Aorta (tissue), 5 donors: ENCODE measurements around the gene FAM98C. TPM values are rescaled to one million over a fixed set of nuclear protein-coding genes. Genes with fewer than 3 reads are reported as not detected.

ENCODE experiments used
- ATAC-seq: fragments of 200-7000 bp; cut with Tn5 transposase; one replicate; pipeline ENCODE4 v1.9.1; 2022; ENCODE audit warnings: moderate library complexity; ENCODE audit not compliant: low FRiP score
- DNase-seq, 2 donors: peaks; one replicate each; pipeline ENCODE4 v3.0.0-alpha.2; 2020
- H3K27ac ChIP-seq, 2 donors: one replicate each; pipeline ENCODE4 v1.5.1; 2013; ENCODE audit warnings: low read length in 2 of 2, mild to moderate bottlenecking in 2 of 2, moderate library complexity in 2 of 2, control low read depth in 1 of 2, inconsistent platforms in 1 of 2, low read depth in 1 of 2
- H3K27me3 ChIP-seq, 2 donors: one replicate each; pipeline ENCODE4 v1.6.1; 2013; ENCODE audit warnings: control low read depth in 1 of 2, low read length in 1 of 2, mild to moderate bottlenecking in 1 of 2, moderate library complexity in 1 of 2; ENCODE audit not compliant: insufficient read depth in 2 of 2, control insufficient read depth in 1 of 2
- H3K36me3 ChIP-seq, 2 donors: one replicate each; pipeline ENCODE4 v1.6.1; 2013; ENCODE audit warnings: control low read depth in 1 of 2, low read length in 1 of 2, mild to moderate bottlenecking in 1 of 2; ENCODE audit not compliant: insufficient read depth in 2 of 2, control insufficient read depth in 1 of 2
- H3K4me1 ChIP-seq, 2 donors: one replicate each; pipeline ENCODE4 v1.6.1; 2013; ENCODE audit warnings: low read length in 2 of 2, control low read depth in 1 of 2, mild to moderate bottlenecking in 1 of 2, moderate library complexity in 1 of 2; ENCODE audit not compliant: insufficient read depth in 2 of 2, control insufficient read depth in 1 of 2
- H3K4me3 ChIP-seq, 2 donors: one replicate each; pipeline ENCODE4 v1.5.1; 2013; ENCODE audit warnings: low read length in 2 of 2, control low read depth in 1 of 2, mild to moderate bottlenecking in 1 of 2
- H3K9me3 ChIP-seq: one replicate; pipeline ENCODE4 v1.6.1; 2013; ENCODE audit warnings: mild to moderate bottlenecking, low read length; ENCODE audit not compliant: control insufficient read depth
- WGBS, 2 donors: extraction: QIAGEN DNeasy Blood & Tissue Kit; methylation state at CpG; one replicate each; pipeline ENCODE4 v1.1.7; 2013; 5-methylcytosine and 5-hydroxymethylcytosine counted together
- intact Hi-C, 2 donors: fragments of 100-400 bp; cut with DNase I; formaldehyde crosslinking; loops; one replicate each; pipeline versions ENCODE4 v1.14.2 to v1.15.0; 2022
- polyA plus RNA-seq, 2 donors: library from polyadenylated mRNA; stranded (reverse); fragments of 200-250 nt; gene quantifications; one replicate each; pipeline ENCODE4 v1.2.3, GENCODE V29; 2013
- total RNA-seq, 2 donors: library from RNA; stranded (reverse); fragmentation: NEBNext Ultra II Directional; extraction: Animal tissue kit (Norgen Biotek cat#: 25700); gene quantifications; one replicate each; pipeline ENCODE4 v1.2.1, GENCODE V29; 2021
- donor health status: healthy with polysubstance abuse.
- donor health status: Bipolar disorder and iron deficiency.
- donor health status: DM: no; HTN: no; CAD: no.
- donor health status: DM: no; HTN: no; CAD: no.
- donor health status: DM: yes; HTN: yes; CAD: no.

FAM98C gene
- total and polyA plus RNA-seq, 4 donors, result 10.3 to 32.0 (median 17.1) TPM

DNA sequence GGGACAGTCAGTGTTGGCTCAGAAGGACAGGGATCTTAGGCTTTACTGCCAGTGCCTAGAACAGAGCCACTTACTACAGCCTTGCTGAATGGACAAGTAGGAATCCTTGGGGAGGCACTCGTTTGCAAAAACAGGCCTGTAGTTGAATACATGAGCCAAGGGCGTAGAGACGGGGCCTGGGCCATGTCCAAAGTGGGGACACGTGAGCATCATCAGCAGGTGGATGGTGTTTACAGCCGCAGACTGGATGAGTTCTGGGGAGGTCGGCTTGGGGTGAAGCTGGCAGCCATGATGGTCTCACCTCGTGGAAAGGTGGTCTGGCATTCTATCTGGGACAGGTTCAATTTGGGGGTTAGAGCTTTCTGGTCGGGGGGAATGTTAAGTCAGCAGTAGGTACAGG lies 48.1 kb downstream of the FAM98C start:
- DNase-seq (no peak), ATAC-seq (no peak)
- Histone ChIP-seq H3K27ac (no peak overlapping the region), H3K4me3 (no peak overlapping the region), H3K4me1 (no peaks in the 10 kb centered on the region), H3K36me3 (no peaks in the 10 kb centered on the region), H3K9me3 (no peaks in the 10 kb centered on the region), H3K27me3 (no peaks in the 10 kb centered on the region)
- intact Hi-C loops, result no loop called here
- 75 to 79% methylated on average over 8 of the region's 8 CpGs for WGBS, 2 donors

DNA sequence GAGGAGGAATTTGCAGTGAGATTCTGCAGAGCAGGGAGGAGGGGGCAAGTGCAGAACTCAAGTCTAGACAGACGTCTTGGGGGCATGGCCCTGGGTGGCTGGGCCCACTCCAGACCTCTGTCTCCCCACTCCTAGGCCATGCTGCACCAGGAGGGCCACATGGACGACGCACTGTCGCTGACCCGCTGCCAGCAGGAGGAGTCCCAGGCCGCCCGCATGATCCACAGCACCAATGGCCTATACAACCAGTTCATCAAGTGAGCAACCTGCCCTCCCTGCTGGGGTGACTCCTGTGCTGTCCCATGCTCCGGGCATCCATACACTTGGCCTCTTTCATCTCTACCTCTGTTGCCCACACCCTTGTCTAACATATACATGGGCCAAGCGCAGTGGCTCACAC lies 48.7 kb downstream of the FAM98C start:
- 83 to 90% methylated on average over 9 of the region's 9 CpGs for WGBS, 2 donors
- H3K4me3 ChIP-seq, result no peak overlapping the region
- intact Hi-C loops, result no loop called here

GRCh38 chr19:38452430-38453366 lies 49.8 kb downstream of the FAM98C start:
- intact Hi-C loops, result no loop called here
- H3K4me3 ChIP-seq, result no peak overlapping the region
- no peak for DNase-seq
- no peak overlapping the region for H3K27ac ChIP-seq
- H3K27me3 ChIP-seq, result no peaks in the 10 kb centered on the region
- no peaks in the 10 kb centered on the region for H3K9me3 ChIP-seq
- H3K36me3 ChIP-seq, result no peaks in the 10 kb centered on the region
- ATAC-seq, result no peak
- no peaks in the 10 kb centered on the region for H3K4me1 ChIP-seq
- WGBS, 2 donors, result 64 to 88% methylated on average over 35 to 45 of the region's 45 CpGs

More for the DNA sequence above, 48.7 kb downstream of the FAM98C start:
- Histone ChIP-seq H3K27me3 (no peaks in the 10 kb centered on the region), H3K36me3 (no peaks in the 10 kb centered on the region), H3K4me1 (no peaks in the 10 kb centered on the region), H3K9me3 (no peaks in the 10 kb centered on the region), H3K27ac (no peak overlapping the region)
- ATAC-seq (no peak), DNase-seq (no peak)

GRCh38 chr19:38453596-38453995 lies 50.7 kb downstream of the FAM98C start:
- WGBS, 2 donors, result 80 to 85% methylated on average over 3 of the region's 3 CpGs
- no peak for ATAC-seq

GRCh38 chr19:38455031-38455430 lies 52.1 kb downstream of the FAM98C start:
- Histone ChIP-seq H3K4me1 (no peaks in the 10 kb centered on the region), H3K4me3 (no peak overlapping the region), H3K9me3 (no peaks in the 10 kb centered on the region), H3K27ac (no peak overlapping the region), H3K36me3 (no peaks in the 10 kb centered on the region), H3K27me3 (no peaks in the 10 kb centered on the region)
- DNase-seq, result no peak
- no peak for ATAC-seq
- WGBS, 2 donors, result 40 to 47% methylated on average over 4 of the region's 4 CpGs
- intact Hi-C loops, result no loop called here

More at GRCh38 chr19:38453596-38453995, 50.7 kb downstream of the FAM98C start:
- Histone ChIP-seq H3K27me3 (no peaks in the 10 kb centered on the region), H3K9me3 (no peaks in the 10 kb centered on the region), H3K4me1 (no peaks in the 10 kb centered on the region), H3K27ac (no peak overlapping the region), H3K36me3 (no peaks in the 10 kb centered on the region), H3K4me3 (no peak overlapping the region)
- intact Hi-C loops, result no loop called here
- DNase-seq, result no peak

DNA sequence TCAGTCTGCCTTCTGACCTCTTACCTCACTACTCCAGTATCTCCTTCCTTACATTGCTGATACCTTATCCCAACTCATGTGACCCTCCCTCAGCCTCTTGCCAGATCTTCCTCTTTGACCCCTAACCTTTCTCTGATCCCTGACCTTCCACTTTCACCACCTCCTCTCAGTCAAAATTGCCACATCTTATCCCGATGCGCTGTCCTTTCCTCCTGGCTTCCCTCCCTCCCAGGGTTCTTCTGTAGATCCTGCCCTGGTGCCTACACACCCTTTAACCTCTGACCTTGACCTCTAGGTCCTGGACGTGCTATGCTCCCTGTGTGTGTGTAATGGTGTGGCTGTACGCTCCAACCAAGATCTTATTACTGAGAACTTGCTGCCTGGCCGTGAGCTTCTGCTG lies 54.3 kb downstream of the FAM98C start:
- ATAC-seq (no peak), DNase-seq (no peak)
- Histone ChIP-seq H3K9me3 (no peaks in the 10 kb centered on the region), H3K4me1 (no peaks in the 10 kb centered on the region), H3K27ac (no peak overlapping the region), H3K4me3 (no peak overlapping the region), H3K36me3 (no peaks in the 10 kb centered on the region), H3K27me3 (no peaks in the 10 kb centered on the region)
- 60% methylated on average over 5 of the region's 5 CpGs for WGBS, 2 donors
- intact Hi-C loops, result no loop called here

GRCh38 chr19:38457690-38458405 lies 55.0 kb downstream of the FAM98C start:
- H3K27me3 ChIP-seq, result no peaks in the 10 kb centered on the region
- no peak overlapping the region for H3K27ac ChIP-seq
- H3K4me3 ChIP-seq, result no peak overlapping the region
- ATAC-seq (no peak), DNase-seq (no peak)
- H3K4me1 ChIP-seq, result no peaks in the 10 kb centered on the region
- intact Hi-C loops, result no loop called here
- WGBS, 2 donors, result 87 to 89% methylated on average over 15 of the region's 15 CpGs
- H3K36me3 ChIP-seq, result no peaks in the 10 kb centered on the region
- no peaks in the 10 kb centered on the region for H3K9me3 ChIP-seq
